IMR-90 (cell line): Measurements from ENCODE around the gene TGFB3.

Source experiments
- BHLHE40 ChIP-seq: fragments of 150-350 bp; IDR thresholded peaks from 2 replicates; pipeline ENCODE4 v1.6.1; 2016; ENCODE audit warnings: mild to moderate bottlenecking, low read depth, low read length
- CEBPB ChIP-seq: IDR thresholded peaks from 2 replicates; pipeline ENCODE4 v1.6.1; 2012; ENCODE audit warnings: low read depth, low read length, improper control_type of control experiment
- FOS ChIP-seq: fragments of 150-350 bp; IDR thresholded peaks from 2 replicates; pipeline ENCODE4 v1.6.1; 2016; ENCODE audit warnings: low read depth, low read length
- POLR2A ChIP-seq: IDR thresholded peaks from 2 replicates; pipeline ENCODE4 v1.6.1; 2012; ENCODE audit warnings: mild to moderate bottlenecking, low read depth, low read length
- SMC3 ChIP-seq: fragments of 150-350 bp; IDR thresholded peaks from 2 replicates; pipeline ENCODE4 v1.6.1; 2016; ENCODE audit warnings: low read depth, mild to moderate bottlenecking, antibody characterized with exemption, low read length, moderate library complexity
- TF ChIP-seq, protein P1 (sequence below): fragments of 150-350 bp; IDR thresholded peaks from 2 replicates; pipeline ENCODE4 v1.6.1; 2017; ENCODE audit warnings: mild to moderate bottlenecking, antibody characterized with exemption, low read length, low read depth
- TF ChIP-seq, protein P2 (sequence below): conservative IDR thresholded peaks from 2 replicates; pipeline ENCODE4 v1.5.1; 2012; ENCODE audit warnings: mild to moderate bottlenecking, low read depth, low read length, improper control_type of control experiment
- TF ChIP-seq, protein P3 (sequence below): fragments of 150-350 bp; IDR thresholded peaks from 2 replicates; pipeline ENCODE4 v1.6.1; 2016; ENCODE audit warnings: low read depth, mild to moderate bottlenecking, low read length, moderate library complexity, borderline replicate concordance

DNA sequence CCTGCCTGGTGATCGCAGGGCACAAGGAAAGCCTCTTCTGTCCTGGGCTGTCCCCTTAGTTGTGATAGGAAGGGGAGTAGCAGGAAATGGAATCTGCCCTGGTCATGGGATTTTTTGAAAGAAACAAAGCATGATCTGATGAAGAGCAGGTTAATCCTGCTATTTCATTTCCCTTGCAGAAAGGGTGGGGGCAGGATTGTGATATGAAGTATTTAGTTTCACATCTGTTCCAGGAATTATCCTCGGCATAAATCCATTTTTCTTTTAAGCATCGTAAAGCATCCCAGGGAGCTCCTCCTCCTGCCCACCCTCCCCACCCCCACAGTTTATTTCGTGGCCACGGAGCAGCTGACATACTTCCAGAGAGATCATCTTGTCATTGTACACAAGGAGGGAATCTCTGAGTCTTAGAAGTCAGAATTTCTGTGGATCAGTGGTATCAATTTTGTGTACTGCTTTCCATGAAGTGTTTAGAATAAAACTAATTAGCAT lies 53.1 kb downstream of the TGFB3 start:
- TF ChIP-seq, protein P1, sequence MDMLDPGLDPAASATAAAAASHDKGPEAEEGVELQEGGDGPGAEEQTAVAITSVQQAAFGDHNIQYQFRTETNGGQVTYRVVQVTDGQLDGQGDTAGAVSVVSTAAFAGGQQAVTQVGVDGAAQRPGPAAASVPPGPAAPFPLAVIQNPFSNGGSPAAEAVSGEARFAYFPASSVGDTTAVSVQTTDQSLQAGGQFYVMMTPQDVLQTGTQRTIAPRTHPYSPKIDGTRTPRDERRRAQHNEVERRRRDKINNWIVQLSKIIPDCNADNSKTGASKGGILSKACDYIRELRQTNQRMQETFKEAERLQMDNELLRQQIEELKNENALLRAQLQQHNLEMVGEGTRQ, result no peak
- no peak for TF ChIP-seq POLR2A
- TF ChIP-seq, protein P2, sequence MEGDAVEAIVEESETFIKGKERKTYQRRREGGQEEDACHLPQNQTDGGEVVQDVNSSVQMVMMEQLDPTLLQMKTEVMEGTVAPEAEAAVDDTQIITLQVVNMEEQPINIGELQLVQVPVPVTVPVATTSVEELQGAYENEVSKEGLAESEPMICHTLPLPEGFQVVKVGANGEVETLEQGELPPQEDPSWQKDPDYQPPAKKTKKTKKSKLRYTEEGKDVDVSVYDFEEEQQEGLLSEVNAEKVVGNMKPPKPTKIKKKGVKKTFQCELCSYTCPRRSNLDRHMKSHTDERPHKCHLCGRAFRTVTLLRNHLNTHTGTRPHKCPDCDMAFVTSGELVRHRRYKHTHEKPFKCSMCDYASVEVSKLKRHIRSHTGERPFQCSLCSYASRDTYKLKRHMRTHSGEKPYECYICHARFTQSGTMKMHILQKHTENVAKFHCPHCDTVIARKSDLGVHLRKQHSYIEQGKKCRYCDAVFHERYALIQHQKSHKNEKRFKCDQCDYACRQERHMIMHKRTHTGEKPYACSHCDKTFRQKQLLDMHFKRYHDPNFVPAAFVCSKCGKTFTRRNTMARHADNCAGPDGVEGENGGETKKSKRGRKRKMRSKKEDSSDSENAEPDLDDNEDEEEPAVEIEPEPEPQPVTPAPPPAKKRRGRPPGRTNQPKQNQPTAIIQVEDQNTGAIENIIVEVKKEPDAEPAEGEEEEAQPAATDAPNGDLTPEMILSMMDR, result no peak
- no peak for TF ChIP-seq SMC3
- no peak for TF ChIP-seq FOS
- no peak for TF ChIP-seq BHLHE40
- TF ChIP-seq CEBPB, result no peak
- TF ChIP-seq, protein P3, sequence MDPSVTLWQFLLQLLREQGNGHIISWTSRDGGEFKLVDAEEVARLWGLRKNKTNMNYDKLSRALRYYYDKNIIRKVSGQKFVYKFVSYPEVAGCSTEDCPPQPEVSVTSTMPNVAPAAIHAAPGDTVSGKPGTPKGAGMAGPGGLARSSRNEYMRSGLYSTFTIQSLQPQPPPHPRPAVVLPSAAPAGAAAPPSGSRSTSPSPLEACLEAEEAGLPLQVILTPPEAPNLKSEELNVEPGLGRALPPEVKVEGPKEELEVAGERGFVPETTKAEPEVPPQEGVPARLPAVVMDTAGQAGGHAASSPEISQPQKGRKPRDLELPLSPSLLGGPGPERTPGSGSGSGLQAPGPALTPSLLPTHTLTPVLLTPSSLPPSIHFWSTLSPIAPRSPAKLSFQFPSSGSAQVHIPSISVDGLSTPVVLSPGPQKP, result no peak
